MM.1S (cell line): Measurements from ENCODE around the gene ATP2B2.

Source experiments
- DNase-seq: peaks from one replicate; pipeline ENCODE4 v3.0.0-alpha.2; 2015
- H2AFZ ChIP-seq: fragments of 300-600 bp; sonication (generic); 2 replicates; pipeline ENCODE4 v1.6.0; 2016; ENCODE audit warnings: antibody characterized with exemption, low read length
- H3F3A ChIP-seq: fragments of 300-600 bp; sonication (generic); 2 replicates; pipeline ENCODE4 v1.6.1; 2016; ENCODE audit warnings: mild to moderate bottlenecking, antibody characterized with exemption, low read length, moderate library complexity, mixed read lengths; ENCODE audit not compliant: insufficient read depth
- H3K27ac ChIP-seq: fragments of 300-600 bp; sonication (generic); 2 replicates; pipeline ENCODE4 v1.5.1; 2016; ENCODE audit warnings: mild to moderate bottlenecking, low read length
- H3K27me3 ChIP-seq: fragments of 300-600 bp; sonication (generic); replicated peaks from 2 replicates; pipeline ENCODE4 v1.6.0; 2016; ENCODE audit warnings: low read length; ENCODE audit not compliant: insufficient read depth
- H3K36me3 ChIP-seq: fragments of 300-600 bp; sonication (generic); replicated peaks from 2 replicates; pipeline ENCODE4 v1.6.1; 2016; ENCODE audit warnings: mild to moderate bottlenecking, low read length, mixed read lengths; ENCODE audit not compliant: insufficient read depth
- H3K4me1 ChIP-seq: fragments of 300-600 bp; sonication (generic); 2 replicates; pipeline ENCODE4 v1.6.1; 2016; ENCODE audit warnings: low read length, mixed read lengths
- H3K4me2 ChIP-seq: fragments of 300-600 bp; sonication (generic); 2 replicates; pipeline ENCODE4 v1.6.0; 2016; ENCODE audit warnings: low read depth, low read length
- H3K4me3 ChIP-seq: fragments of 300-600 bp; sonication (generic); 2 replicates; pipeline ENCODE4 v1.5.1; 2016; ENCODE audit warnings: low read length, mixed read lengths
- H3K79me2 ChIP-seq: fragments of 300-600 bp; sonication (generic); 2 replicates; pipeline ENCODE4 v1.6.1; 2016; ENCODE audit warnings: mixed run types, low read length, mixed read lengths
- H3K9ac ChIP-seq: fragments of 300-600 bp; sonication (generic); 2 replicates; pipeline ENCODE4 v1.6.1; 2016; ENCODE audit warnings: low read length, mixed read lengths
- H3K9me2 ChIP-seq: fragments of 300-600 bp; sonication (generic); replicated peaks from 2 replicates; pipeline ENCODE4 v1.6.1; 2016; ENCODE audit warnings: mild to moderate bottlenecking, low read length, mixed read lengths; ENCODE audit not compliant: insufficient read depth
- H3K9me3 ChIP-seq: fragments of 300-600 bp; sonication (generic); replicated peaks from 2 replicates; pipeline ENCODE4 v1.6.1; 2016; ENCODE audit warnings: mild to moderate bottlenecking, low read length, mixed read lengths; ENCODE audit not compliant: insufficient read depth
- H4K20me1 ChIP-seq: fragments of 300-600 bp; sonication (generic); 2 replicates; pipeline ENCODE4 v1.6.1; 2016; ENCODE audit warnings: mild to moderate bottlenecking, low read length, moderate library complexity, mixed read lengths; ENCODE audit not compliant: insufficient read depth
- CTCF ChIP-seq: fragments of 300-600 bp; sonication (generic); IDR thresholded peaks from 2 replicates; pipeline ENCODE4 v1.5.1; 2016; ENCODE audit warnings: antibody characterized with exemption, low read length, mixed read lengths
- EZH2 ChIP-seq: fragments of 300-600 bp; sonication (generic); optimal IDR thresholded peaks from 2 replicates; pipeline ENCODE3; 2017; ENCODE audit warnings: low read depth, mild to moderate bottlenecking, antibody characterized with exemption, low read length, mixed read lengths
- EZH2phosphoT487 ChIP-seq: fragments of 300-600 bp; sonication (generic); IDR thresholded peaks from 2 replicates; pipeline ENCODE4 v1.6.1; 2018; ENCODE audit warnings: antibody characterized with exemption, low read length

ATP2B2 gene

GRCh38 chr3:10319804-10320203, 185.6 kb downstream of the ATP2B2 start:
- Histone ChIP-seq H3K4me3 (peak overlapping the region; percentile 100), H3K4me2 (peak overlapping the region; percentile 77), H3K36me3 (peaks cover 5% of the 10 kb centered on the region; the same call in 1 of the 2 replicates), H3K79me2 (peaks cover 41% of the 10 kb centered on the region), H4K20me1 (peaks cover 8% of the 10 kb centered on the region; the same call in 1 of the 2 replicates), H3K9ac (peak overlapping the region; percentile 97; the same call in 1 of the 2 replicates), H3K4me1 (0 out of 2 replicates have a peak, but pooled peaks cover 8% of the 10 kb centered on the region), H3K27me3 (peaks cover 7% of the 10 kb centered on the region), H3F3A (no peaks in the 10 kb centered on the region), H3K9me2 (no peaks in the 10 kb centered on the region), H2AFZ (no peak overlapping the region), H3K9me3 (no peaks in the 10 kb centered on the region), H3K27ac (no peak overlapping the region)
- TF ChIP-seq EZH2phosphoT487 (no peak), CTCF (no peak), EZH2 (no peak)
- no peak for DNase-seq

GRCh38 chr3:10319251-10319650, 186.1 kb downstream of the ATP2B2 start:
- Histone ChIP-seq H2AFZ (no peak overlapping the region), H3K4me3 (0 out of 2 replicates have a peak overlapping the region, but pooled peaks have one; percentile 14), H3K4me2 (peak overlapping the region; percentile 77), H3F3A (no peaks in the 10 kb centered on the region), H3K79me2 (peaks cover 42% of the 10 kb centered on the region), H3K4me1 (0 out of 2 replicates have a peak, but pooled peaks cover 8% of the 10 kb centered on the region), H3K9ac (no peak overlapping the region), H3K27ac (no peak overlapping the region), H3K9me3 (no peaks in the 10 kb centered on the region), H3K36me3 (peaks cover 10% of the 10 kb centered on the region; the same call in 1 of the 2 replicates), H3K27me3 (peaks cover 4% of the 10 kb centered on the region; the same call in 1 of the 2 replicates), H4K20me1 (peaks cover 8% of the 10 kb centered on the region; the same call in 1 of the 2 replicates), H3K9me2 (no peaks in the 10 kb centered on the region)
- no peak for TF ChIP-seq EZH2
- TF ChIP-seq EZH2phosphoT487: no peak
- TF ChIP-seq CTCF: no peak
- DNase-seq: no peak

- H2AFZ ChIP-seq: no peak overlapping the region
- H3K9ac ChIP-seq: no peak overlapping the region
- peaks cover 8% of the 10 kb centered on the region; the same call in 1 of the 2 replicates for H4K20me1 ChIP-seq
- TF ChIP-seq CTCF: no peak
- TF ChIP-seq EZH2phosphoT487: no peak
- no peak for TF ChIP-seq EZH2
- no peak for DNase-seq
- H3K4me3 ChIP-seq: no peak overlapping the region
- no peak overlapping the region for H3K27ac ChIP-seq
- H3K9me2 ChIP-seq: no peaks in the 10 kb centered on the region
- H3K27me3 ChIP-seq: no peaks in the 10 kb centered on the region
- H3K36me3 ChIP-seq: peaks cover 14% of the 10 kb centered on the region; the same call in 1 of the 2 replicates
- H3K4me1 ChIP-seq: 0 out of 2 replicates have a peak, but pooled peaks cover 8% of the 10 kb centered on the region
- H3K9me3 ChIP-seq: no peaks in the 10 kb centered on the region
- no peaks in the 10 kb centered on the region for H3F3A ChIP-seq
- H3K4me2 ChIP-seq: no peak overlapping the region
- H3K79me2 ChIP-seq: peaks cover 44% of the 10 kb centered on the region
Observed at GRCh38 chr3:10317961-10318350, 187.4 kb downstream of the ATP2B2 start.
